Skeletal muscle tissue (tissue), 4 donors: ENCODE results near the gene ZNF432. TPM values are rescaled to one million over a fixed set of nuclear protein-coding genes. Genes with fewer than 3 reads are reported as not detected.
A peak's percentile ranks its signal among the peaks of the same experiment; 100 is the strongest.
"Not testable (repeated sequence)": the region's sequence is repeated elsewhere in the genome, so short reads cannot be mapped to it uniquely, and the experiment has no call there.

Experiments used
- H3K27ac ChIP-seq: one replicate; pipeline ENCODE4 v1.7.0; 2013; ENCODE audit warnings: mild to moderate bottlenecking, low read depth, low read length, inconsistent platforms
- H3K27me3 ChIP-seq, 3 donors: one replicate each; pipeline ENCODE4 v1.7.0; 2013; ENCODE audit warnings: low read length in 3 of 3; ENCODE audit not compliant: control insufficient read depth in 3 of 3, insufficient read depth in 3 of 3
- H3K36me3 ChIP-seq, 3 donors: one replicate each; pipeline ENCODE4 v1.7.0; 2013; ENCODE audit warnings: low read length in 3 of 3; ENCODE audit not compliant: control insufficient read depth in 3 of 3, insufficient read depth in 3 of 3
- H3K4me1 ChIP-seq, 3 donors: one replicate each; pipeline ENCODE4 v1.7.0; 2013; ENCODE audit warnings: low read length in 3 of 3, mild to moderate bottlenecking in 3 of 3; ENCODE audit not compliant: control insufficient read depth in 3 of 3, insufficient read depth in 3 of 3
- H3K4me3 ChIP-seq, 3 donors: one replicate each; pipeline ENCODE4 v1.7.0; 2013; ENCODE audit warnings: low read length in 3 of 3
- H3K9ac ChIP-seq, 3 donors: one replicate each; pipeline ENCODE4 v1.7.0; 2013; ENCODE audit warnings: low read length in 3 of 3, mild to moderate bottlenecking in 3 of 3, moderate library complexity in 2 of 3, low read depth in 1 of 3
- H3K9me3 ChIP-seq, 3 donors: one replicate each; pipeline ENCODE4 v1.7.0; 2013; ENCODE audit warnings: low read length in 3 of 3; ENCODE audit not compliant: control insufficient read depth in 3 of 3
- total RNA-seq: library from RNA; depleted of rRNA; stranded (reverse); fragments of >200 nt; gene quantifications from one replicate; pipeline ENCODE4 v1.2.3, GENCODE V29; 2014
- donor health status: Osteomylitis.

ZNF432 gene
- total RNA-seq, 1 donor from 2014 or later = 11.5 TPM

DNA sequence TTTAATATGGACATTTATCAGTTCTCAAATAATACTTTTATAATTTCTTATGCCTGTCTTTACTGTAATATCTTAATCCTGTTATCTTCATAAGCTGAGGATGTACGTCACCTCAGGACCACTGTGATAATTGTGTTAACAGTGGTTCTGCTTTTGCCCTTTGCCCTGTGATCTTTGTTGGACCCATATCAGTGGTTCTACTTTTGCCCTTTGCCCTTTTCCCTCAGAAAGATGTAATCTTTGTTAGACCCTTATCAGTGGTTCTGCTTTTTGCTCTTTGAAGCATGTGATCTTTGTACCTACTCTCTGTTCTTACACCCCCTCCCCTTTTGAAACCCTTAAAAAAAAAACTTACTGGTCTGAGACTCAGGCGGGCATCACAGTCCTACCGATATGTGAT is 7.8 kb upstream of the ZNF432 start:
- H3K27me3 ChIP-seq, H3K27ac ChIP-seq, H3K9ac ChIP-seq, H3K4me3 ChIP-seq, H3K36me3 ChIP-seq, H3K4me1 ChIP-seq: not testable (repeated sequence)
- peaks cover 0 to 16% (median 4%) of the 10 kb centered on the region in 3 donors for H3K9me3 ChIP-seq

DNA sequence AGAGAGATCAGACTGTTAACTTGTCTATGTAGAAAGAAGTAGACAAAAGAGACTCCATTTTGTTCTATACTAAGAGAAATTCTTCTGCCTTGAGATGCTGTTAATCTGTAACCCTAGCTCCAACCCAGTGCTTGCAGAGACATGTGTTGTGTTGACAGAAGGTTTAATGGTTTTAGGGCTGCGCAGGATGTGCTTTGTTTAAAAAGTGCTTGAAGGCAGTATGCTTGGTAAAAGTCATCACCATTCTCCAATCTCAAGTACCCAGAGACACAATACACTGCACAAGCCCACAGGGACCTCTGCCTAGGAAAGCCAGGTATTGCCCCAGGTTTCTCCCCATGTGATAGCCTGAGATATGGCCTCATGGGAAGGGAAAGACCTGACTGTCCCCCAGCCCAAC is 3.1 kb upstream of the ZNF432 start:
- not testable (repeated sequence) for H3K27me3 ChIP-seq, H3K36me3 ChIP-seq, H3K4me1 ChIP-seq, H3K27ac ChIP-seq, H3K9ac ChIP-seq
- Histone ChIP-seq H3K9me3 (peaks cover 0 to 11% (median 9%) of the 10 kb centered on the region in 3 donors), H3K4me3 (peak overlapping the region in 1 of 3 donors; percentile 17)

DNA sequence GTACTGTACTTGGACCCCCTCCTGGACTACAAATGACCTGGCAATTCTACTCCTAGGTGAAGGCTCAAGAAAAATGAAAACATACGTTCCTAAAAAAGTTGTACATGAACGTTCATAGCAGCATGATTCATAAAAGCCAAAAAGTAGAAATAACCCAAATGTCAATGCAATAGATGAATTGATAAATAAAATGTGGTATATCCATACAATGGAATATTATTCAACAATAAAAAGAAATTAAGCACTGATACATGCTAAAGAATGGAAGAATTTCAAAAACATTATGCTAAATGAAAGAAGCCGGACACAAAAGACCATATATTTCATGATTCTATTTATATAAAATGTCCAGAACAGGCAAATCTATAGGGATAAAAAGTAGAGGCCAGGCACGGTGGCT is 9.5 kb downstream of the ZNF432 start:
- peaks cover 61 to 79% (median 73%) of the 10 kb centered on the region in 3 donors for H3K36me3 ChIP-seq
- H3K27me3 ChIP-seq = no peaks in the 10 kb centered on the region
- H3K27ac ChIP-seq = no peak overlapping the region
- H3K4me1 ChIP-seq = no peaks in the 10 kb centered on the region
- peak overlapping the region in 1 of 3 donors; percentile 25 for H3K4me3 ChIP-seq
- peaks cover 15 to 52% (median 30%) of the 10 kb centered on the region in 3 donors for H3K9me3 ChIP-seq
- H3K9ac ChIP-seq = no peak overlapping the region

DNA sequence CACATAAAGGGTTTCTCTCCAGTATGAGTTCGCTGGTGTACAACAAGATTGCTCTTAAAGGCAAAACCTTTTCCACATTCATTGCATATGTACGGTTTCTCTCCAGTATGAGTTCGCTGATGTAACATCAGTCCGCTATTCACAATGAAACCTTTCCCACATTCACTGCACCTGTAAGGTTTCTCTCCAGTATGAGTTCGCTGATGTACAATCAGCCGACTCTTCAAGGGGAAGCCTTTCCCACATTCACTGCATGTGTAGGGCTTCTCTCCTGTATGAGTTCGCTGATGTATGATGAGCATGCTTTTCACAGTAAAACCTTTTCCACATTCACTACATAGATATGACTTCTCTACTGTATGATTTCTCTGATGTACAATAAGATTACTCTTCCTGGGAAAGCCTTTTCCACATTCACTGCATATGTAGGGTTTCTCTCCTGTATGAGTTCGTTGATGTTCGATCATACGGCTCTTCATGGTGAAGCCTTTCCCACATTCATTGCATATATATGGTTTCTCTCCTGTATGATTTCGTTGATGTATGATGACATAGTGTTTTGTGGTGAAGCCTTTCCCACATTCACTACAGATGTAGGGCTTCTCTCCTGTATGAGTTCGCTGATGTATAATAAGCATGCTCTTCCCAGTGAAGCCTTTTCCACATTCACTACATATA is 14.4 kb downstream of the ZNF432 start:
- Histone ChIP-seq H3K36me3 (peaks cover 51 to 61% (median 60%) of the 10 kb centered on the region in 3 donors), H3K9me3 (peaks cover 24 to 54% (median 44%) of the 10 kb centered on the region in 3 donors), H3K9ac (no peak overlapping the region), H3K4me1 (no peaks in the 10 kb centered on the region), H3K27ac (no peak overlapping the region), H3K4me3 (peak overlapping the region in 1 of 3 donors; percentile 59), H3K27me3 (no peaks in the 10 kb centered on the region)

DNA sequence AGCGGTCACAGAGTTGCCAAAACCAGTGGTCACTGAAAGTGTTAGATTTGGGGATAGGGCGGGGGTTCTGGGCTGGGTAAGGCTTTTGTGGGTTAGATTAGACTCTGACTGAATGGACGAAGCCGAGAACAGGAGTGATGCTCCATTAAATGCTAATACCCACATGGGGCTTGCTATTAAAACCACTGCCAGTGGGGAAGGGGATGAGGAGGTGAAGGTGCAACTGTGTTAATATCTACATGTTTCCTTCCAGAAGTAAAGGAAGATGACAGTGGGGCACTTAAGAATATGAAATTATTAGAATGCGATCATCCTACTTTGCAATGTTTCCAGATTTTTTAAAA is 19.9 kb downstream of the ZNF432 start:
- Histone ChIP-seq H3K9me3 (peaks cover 9 to 25% (median 18%) of the 10 kb centered on the region in 3 donors), H3K4me1 (peaks cover 0 to 18% (median 6%) of the 10 kb centered on the region in 3 donors), H3K4me3 (peak overlapping the region; percentile 95 to 99 (median 96)), H3K9ac (peak overlapping the region; percentile 96 to 98 (median 97)), H3K27ac (peak overlapping the region; percentile 94), H3K36me3 (peaks cover 22 to 36% (median 30%) of the 10 kb centered on the region in 3 donors), H3K27me3 (no peaks in the 10 kb centered on the region)

DNA sequence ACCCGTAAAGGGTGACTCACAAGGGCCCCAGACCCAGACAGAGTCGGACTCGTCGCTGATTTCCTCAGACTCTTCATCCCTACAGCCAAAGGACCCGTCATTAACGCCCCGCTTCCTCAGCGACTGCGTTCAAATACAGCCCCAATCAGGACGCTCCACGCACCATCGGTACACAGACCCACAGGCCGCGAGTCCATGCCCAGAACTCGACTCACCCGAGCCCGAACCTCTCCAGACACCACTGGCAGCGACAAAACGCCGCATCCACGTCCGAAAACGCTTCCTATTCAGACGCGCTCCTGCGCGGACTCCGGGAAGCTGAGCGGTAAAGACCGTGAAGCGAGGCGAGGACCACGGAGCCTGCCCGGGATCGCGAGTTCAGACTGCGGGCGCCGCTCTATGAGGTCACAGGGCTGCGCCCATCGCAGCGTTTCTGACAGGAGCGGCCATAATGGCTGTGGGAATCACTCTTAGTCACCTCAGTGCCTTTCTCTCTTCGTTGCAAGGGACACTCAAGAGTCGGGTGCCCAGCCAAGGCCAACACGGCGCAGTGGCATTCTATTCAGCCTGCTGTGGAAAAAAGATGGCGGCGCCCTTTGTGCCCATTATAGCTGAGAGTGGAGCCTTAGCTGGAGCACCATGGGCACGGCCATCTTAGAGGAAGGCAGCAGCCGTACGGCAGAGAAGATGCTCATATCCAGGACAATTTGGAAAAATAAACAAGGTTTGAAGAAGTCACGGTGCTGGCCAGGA is 20.4 kb downstream of the ZNF432 start, which contains the start of gene ZNF614:
ZNF614 (minus strand) TSS at position 353 of the 753 bp plus-strand sequence. CDS start 2,634 bp downstream, outside the sequence.
- Histone ChIP-seq H3K36me3 (peaks cover 25 to 36% (median 30%) of the 10 kb centered on the region in 3 donors), H3K4me3 (peak within 1 kb of the TSS; percentile 95 to 99 (median 96)), H3K27me3 (no peaks in the 10 kb centered on the region), H3K9ac (peak within 1 kb of the TSS; percentile 96 to 98 (median 97)), H3K9me3 (peaks cover 4 to 23% (median 13%) of the 10 kb centered on the region in 3 donors), H3K27ac (peak within 1 kb of the TSS; percentile 94), H3K4me1 (peaks cover 0 to 18% (median 6%) of the 10 kb centered on the region in 3 donors)

DNA sequence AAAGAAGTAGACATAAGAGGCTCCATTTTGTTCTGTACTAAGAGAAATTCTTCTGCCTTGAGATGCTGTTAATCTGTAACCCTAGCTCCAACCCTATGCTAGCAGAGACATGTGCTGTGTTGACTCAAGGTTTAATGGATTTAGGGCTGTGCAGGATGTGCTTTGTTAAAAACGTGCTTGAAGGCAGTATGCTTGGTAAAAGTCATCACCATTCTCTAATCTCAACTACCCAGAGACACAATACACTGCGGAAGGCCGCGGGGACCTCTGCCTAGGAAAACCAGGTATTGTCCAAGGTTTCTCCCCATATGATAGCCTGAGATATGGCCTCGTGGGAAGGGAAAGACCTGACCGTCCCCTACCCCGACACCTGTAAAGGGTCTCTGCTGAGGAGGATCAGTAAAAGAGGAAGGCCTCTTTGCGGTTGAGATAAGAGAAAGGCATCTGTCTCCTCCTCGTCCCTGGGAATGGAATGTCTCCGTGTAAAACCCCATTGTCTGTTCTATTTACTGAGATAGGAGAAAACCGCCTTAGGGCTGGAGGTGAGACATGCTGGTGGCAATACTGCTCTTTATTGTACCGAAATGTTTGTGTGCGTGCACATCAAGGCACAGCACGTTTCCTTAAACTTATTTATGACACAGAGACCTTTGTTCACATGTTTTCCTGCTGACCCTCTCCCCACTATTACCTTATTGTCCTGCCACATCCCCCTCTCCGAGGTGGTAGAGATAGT is 22.2 kb downstream of the ZNF432 start:
- Histone ChIP-seq H3K4me1 (peaks cover 0 to 18% (median 6%) of the 10 kb centered on the region in 3 donors), H3K36me3 (peaks cover 28 to 39% (median 35%) of the 10 kb centered on the region in 3 donors)

DNA sequence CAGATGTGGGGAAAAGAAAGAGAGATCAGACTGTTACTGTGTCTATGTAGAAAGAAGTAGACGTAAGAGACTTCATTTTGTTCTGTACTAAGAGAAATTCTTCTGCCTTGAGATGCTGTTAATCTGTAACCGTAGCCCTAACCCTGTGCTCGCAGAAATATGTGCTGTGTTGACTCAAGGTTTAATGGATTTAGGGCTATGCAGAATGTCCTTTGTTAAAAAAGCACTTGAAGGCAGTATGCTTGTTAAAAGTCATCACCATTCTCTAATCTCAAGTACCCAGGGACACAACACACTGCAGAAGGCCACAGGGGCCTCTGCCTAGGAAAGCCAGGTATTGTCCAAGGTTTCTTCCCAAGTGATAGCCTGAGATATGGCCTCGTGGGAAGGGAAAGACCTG is 24.2 kb downstream of the ZNF432 start:
- Histone ChIP-seq H3K9me3 (peaks cover 0 to 37% (median 0%) of the 10 kb centered on the region in 3 donors), H3K4me1 (peaks cover 0 to 18% (median 6%) of the 10 kb centered on the region in 3 donors), H3K36me3 (peaks cover 42 to 58% (median 54%) of the 10 kb centered on the region in 3 donors)
- not testable (repeated sequence) for H3K4me3 ChIP-seq, H3K27me3 ChIP-seq, H3K9ac ChIP-seq, H3K27ac ChIP-seq

More for the DNA sequence above, 22.2 kb downstream of the ZNF432 start:
- not testable (repeated sequence) for H3K27me3 ChIP-seq, H3K9ac ChIP-seq, H3K4me3 ChIP-seq, H3K27ac ChIP-seq
- H3K9me3 ChIP-seq = peaks cover 2 to 24% (median 7%) of the 10 kb centered on the region in 3 donors

DNA sequence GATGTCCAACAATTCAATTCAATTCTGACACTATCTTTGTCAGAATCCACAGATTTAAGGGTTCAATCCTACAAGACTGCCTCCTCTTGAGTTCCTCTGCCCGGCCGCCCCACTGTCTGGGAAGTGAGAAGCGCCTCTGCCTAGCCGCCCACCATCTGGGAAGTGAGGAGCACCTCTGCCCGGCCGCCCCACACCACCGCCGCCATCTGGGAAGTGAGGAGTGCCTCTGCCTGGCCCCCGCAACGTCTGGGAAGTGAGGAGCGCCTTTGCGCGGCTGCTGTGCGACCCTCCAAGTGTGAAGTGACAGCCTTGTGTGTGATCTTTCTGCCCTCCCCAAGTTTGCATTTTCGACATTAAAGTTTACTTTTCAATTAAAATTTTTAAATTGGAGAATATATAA is 26.4 kb downstream of the ZNF432 start:
- Histone ChIP-seq H3K4me1 (peaks cover 0 to 3% (median 2%) of the 10 kb centered on the region in 3 donors), H3K27me3 (no peaks in the 10 kb centered on the region), H3K9me3 (peaks cover 0 to 49% (median 10%) of the 10 kb centered on the region in 3 donors), H3K4me3 (no peak overlapping the region), H3K36me3 (peaks cover 54 to 78% (median 75%) of the 10 kb centered on the region in 3 donors), H3K27ac (no peak overlapping the region), H3K9ac (no peak overlapping the region)
